SJCRH30 (cell line): Measurements from ENCODE around the gene PGAP6. TPM values are rescaled to one million over a fixed set of nuclear protein-coding genes. Genes with fewer than 3 reads are reported as not detected.

Source experiments
- DNase-seq, 2 experiments: peaks; one replicate each; pipeline ENCODE4 v3.0.0-alpha.2; 2015 to 2020
- H3K27ac ChIP-seq: fragments of 250-450 bp; sonication (Bioruptor Pico); 2 replicates; pipeline ENCODE4 v1.5.1; 2020; ENCODE audit warnings: mild to moderate bottlenecking, moderate library complexity
- H3K27me3 ChIP-seq: fragments of 250-450 bp; sonication (Bioruptor Pico); 2 replicates; pipeline ENCODE4 v1.5.1; 2020; ENCODE audit warnings: mild to moderate bottlenecking, moderate library complexity
- H3K36me3 ChIP-seq: fragments of 250-450 bp; sonication (Bioruptor Pico); 2 replicates; pipeline ENCODE4 v1.5.1; 2020; ENCODE audit warnings: mild to moderate bottlenecking, moderate library complexity
- H3K4me1 ChIP-seq: fragments of 250-450 bp; sonication (Bioruptor Pico); 2 replicates; pipeline ENCODE4 v1.5.1; 2020; ENCODE audit warnings: mild to moderate bottlenecking, moderate library complexity
- H3K4me3 ChIP-seq: fragments of 250-450 bp; sonication (Bioruptor Pico); 2 replicates; pipeline ENCODE4 v1.5.1; 2020; ENCODE audit warnings: mild to moderate bottlenecking, moderate library complexity
- H3K9me3 ChIP-seq: fragments of 250-450 bp; sonication (Bioruptor Pico); replicated peaks from 2 replicates; pipeline ENCODE4 v1.5.1; 2020; ENCODE audit warnings: mild to moderate bottlenecking, moderate library complexity
- total RNA-seq: library from RNA; depleted of rRNA; stranded (reverse); fragments of >200 nt; shearing (Covaris generic); gene quantifications from 2 replicates; pipeline ENCODE4 v1.2.3, GENCODE V29; 2014

PGAP6 gene
- total RNA-seq, 1 experiment from 2014 or later, result 27.5 TPM

DNA sequence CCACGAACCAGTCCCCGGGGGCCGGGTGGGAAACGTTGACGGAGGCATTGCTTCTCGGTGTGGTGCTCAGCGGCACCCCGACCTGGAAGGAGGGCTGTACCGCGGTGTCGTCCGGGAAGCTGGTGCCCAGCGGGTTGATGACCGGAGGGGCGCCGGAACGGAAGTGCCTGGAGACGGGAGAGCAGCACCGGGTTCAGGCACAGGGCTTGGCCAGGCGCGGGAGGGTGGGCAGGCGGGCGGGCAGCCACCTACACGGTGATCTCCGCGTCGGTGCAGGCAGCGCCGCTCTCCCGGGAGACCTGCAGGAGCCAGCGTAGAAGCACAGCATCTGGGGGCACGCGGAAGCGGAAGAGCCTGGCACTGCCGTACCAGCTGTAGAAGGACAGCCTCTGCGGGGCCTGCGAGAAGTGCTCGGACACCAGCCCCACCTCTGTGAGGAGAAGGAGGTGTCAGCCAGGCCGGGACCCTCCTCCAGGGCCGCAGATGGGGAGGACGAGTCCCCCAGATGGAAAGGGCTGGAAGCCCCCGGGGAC lies 4.3 kb downstream of the PGAP6 start:
- Histone ChIP-seq H3K36me3 (peaks cover 5% of the 10 kb centered on the region; the same call in 1 of the 2 replicates), H3K4me3 (no peak overlapping the region), H3K27ac (no peak overlapping the region), H3K9me3 (no peaks in the 10 kb centered on the region), H3K4me1 (no peaks in the 10 kb centered on the region), H3K27me3 (no peaks in the 10 kb centered on the region)
- DNase-seq, result no peak

DNA sequence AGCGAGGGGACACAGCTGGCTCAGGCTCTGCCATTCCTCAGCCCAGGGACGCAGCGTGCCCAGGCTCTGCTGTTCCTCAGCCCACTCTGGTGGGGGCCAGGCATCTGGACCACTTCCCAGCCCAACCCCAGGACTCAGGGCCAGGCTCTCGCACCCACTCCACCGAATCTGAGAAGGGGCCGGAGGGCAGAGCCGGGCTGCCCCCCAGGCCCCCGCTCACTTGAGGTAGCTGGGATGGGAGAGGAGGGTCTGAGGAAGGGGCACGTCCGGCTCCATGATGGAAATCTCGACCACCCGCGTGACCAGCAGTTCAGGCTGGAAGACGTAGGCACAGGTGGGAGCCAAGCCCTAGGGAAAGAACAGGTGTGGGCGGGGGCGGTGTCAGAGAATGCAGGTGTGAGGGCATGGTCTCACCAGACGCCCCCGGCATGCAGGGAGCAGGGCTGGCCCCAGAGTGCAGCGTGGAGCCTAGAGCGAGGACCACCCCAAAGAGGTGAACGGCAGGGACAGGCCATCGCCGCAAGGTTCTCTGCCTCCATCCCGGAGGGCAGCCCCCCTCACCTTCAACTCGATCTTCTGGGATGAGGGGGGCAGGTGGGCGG lies 4.9 kb downstream of the PGAP6 start:
- Histone ChIP-seq H3K4me1 (no peaks in the 10 kb centered on the region; the same call in 1 of the 2 replicates), H3K4me3 (no peak overlapping the region), H3K9me3 (no peaks in the 10 kb centered on the region), H3K36me3 (peaks cover 5% of the 10 kb centered on the region; the same call in 1 of the 2 replicates), H3K27ac (no peak overlapping the region), H3K27me3 (no peaks in the 10 kb centered on the region)
- no peak for DNase-seq

DNA sequence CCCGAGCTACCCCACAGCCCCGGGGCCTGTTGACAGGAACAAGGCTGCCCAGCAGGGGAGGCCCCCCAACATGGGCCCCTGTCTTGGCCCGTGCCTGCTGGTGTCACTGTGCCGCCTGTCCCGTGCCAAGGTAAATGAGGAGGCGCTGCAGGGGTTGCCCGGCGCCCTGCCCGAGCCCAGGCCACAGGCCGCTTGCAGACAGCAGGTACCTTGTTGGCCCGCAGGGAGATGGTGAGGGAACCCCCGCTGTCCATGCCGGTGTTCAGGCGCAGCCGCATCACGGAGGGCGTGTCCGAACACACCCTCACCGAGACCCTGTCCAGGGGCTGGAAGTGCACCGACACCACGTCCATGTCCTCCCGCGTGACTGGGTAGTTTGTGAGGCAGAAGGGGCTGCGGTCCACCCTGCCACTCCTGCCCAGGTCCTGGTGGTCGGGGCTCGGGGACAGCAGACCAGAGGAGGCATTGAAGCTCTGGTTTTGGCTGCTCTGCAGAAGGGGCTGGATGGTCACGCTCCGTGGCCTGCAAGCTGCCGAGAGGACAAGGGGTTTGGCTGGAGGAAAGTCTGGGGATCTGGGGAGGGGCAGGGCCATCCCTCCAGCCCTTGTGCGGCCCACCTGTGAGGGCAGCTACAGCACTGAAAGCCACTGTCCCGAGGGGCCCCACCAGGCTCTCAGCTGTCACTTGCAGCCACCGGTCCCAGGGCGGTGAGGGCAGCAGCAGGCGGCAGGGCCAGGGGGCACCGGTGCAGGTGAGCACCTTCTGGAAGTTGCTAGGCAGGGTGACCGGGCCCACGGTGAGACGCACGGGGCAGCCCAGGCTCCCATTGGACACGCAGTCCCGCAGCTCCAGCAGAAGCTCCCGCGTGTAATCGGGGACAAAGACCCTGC lies 5.6 kb downstream of the PGAP6 start:
- Histone ChIP-seq H3K36me3 (peaks cover 5% of the 10 kb centered on the region; the same call in 1 of the 2 replicates), H3K27ac (no peak overlapping the region), H3K27me3 (no peaks in the 10 kb centered on the region), H3K9me3 (no peaks in the 10 kb centered on the region), H3K4me1 (peaks cover 4% of the 10 kb centered on the region), H3K4me3 (no peak overlapping the region)
- DNase-seq, result no peak

DNA sequence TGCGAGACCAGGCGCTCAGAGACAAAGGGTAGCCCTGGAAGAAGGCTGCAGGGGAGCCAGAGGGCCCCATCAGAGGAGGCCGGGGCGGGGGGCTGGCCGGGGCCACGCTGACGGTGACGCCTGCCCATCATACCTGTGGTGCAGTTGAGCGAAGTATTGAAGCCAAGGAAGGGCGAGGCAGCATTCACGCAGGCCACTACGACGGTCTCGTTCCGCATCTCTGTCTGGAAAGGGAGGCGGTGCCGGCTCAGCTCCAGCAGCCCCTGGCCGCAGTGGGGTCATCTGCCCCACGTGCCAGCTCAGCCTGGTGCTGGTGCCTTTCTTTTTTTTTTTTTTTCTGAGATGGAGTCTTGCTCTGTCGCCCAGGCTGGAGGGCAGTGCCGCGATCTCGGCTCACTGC lies 6.6 kb downstream of the PGAP6 start:
- DNase-seq, result no peak
- no peak overlapping the region for H3K27ac ChIP-seq
- H3K4me3 ChIP-seq, result no peak overlapping the region
- H3K4me1 ChIP-seq, result peaks cover 10% of the 10 kb centered on the region
- peaks cover 5% of the 10 kb centered on the region; the same call in 1 of the 2 replicates for H3K36me3 ChIP-seq
- no peaks in the 10 kb centered on the region for H3K27me3 ChIP-seq
- no peaks in the 10 kb centered on the region for H3K9me3 ChIP-seq

DNA sequence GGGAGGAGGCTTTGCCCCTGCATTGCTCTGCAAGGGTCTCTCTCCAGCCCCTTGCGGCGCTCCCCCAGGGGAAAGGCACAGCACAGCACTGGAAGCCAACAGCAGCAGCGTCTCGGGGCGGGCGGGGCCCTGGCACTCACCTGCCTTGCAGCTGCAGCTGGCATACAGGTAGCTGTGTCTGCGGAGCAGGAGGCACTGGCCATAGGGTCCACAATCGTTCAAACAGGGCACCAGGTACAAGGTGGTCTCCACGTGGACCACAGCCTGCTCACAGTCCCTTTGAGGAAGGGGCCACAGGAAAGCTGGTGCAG lies 7.2 kb downstream of the PGAP6 start:
- Histone ChIP-seq H3K27me3 (no peaks in the 10 kb centered on the region), H3K4me3 (no peak overlapping the region), H3K27ac (no peak overlapping the region), H3K36me3 (peaks cover 5% of the 10 kb centered on the region; the same call in 1 of the 2 replicates), H3K4me1 (peaks cover 10% of the 10 kb centered on the region), H3K9me3 (no peaks in the 10 kb centered on the region)
- no peak for DNase-seq

- no peak overlapping the region for H3K27ac ChIP-seq
- no peaks in the 10 kb centered on the region for H3K27me3 ChIP-seq
- no peaks in the 10 kb centered on the region for H3K9me3 ChIP-seq
- no peak for DNase-seq
- H3K36me3 ChIP-seq, result peaks cover 5% of the 10 kb centered on the region; the same call in 1 of the 2 replicates
- peaks cover 10% of the 10 kb centered on the region for H3K4me1 ChIP-seq
- no peak overlapping the region for H3K4me3 ChIP-seq
These were observed 7.7 kb downstream of the PGAP6 start for GRCh38 chr16:373848-374615.

DNA sequence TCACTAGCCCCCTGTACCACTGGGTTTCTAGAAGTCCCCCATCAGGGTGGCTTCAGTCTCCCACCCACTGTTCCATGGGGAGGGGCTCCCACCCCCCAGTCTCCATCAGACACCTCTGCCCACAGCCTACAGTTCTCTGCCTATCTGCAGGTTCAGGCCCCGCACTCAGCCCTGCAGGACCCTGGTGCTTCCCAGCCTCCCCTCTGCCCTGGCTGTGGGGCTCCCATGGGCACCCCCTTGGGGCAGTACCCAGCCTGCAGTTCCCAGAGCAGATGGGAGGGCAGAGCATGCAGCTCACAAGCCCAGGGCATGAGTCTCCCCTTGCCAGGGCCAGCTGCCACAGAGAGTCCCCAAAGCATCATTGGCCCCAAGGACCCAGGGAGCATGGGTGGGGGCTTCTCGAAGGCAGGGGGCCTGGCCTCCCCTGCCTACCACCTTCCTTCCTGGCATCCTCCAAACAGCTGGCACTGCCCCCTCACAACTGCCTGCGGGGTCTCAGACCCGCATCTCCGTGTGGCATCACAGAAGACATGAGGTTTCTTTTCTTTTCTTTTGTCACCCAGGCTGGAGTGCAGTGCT lies 8.7 kb downstream of the PGAP6 start:
- no peaks in the 10 kb centered on the region for H3K27me3 ChIP-seq
- DNase-seq, result no peak
- peaks cover 10% of the 10 kb centered on the region for H3K4me1 ChIP-seq
- H3K27ac ChIP-seq, result no peak overlapping the region
- H3K9me3 ChIP-seq, result no peaks in the 10 kb centered on the region
- H3K4me3 ChIP-seq, result no peak overlapping the region
- peaks cover 5% of the 10 kb centered on the region; the same call in 1 of the 2 replicates for H3K36me3 ChIP-seq

- Histone ChIP-seq H3K27ac (no peak overlapping the region), H3K4me3 (no peak overlapping the region)
These were observed 9.3 kb downstream of the PGAP6 start for GRCh38 chr16:372302-372983.

DNA sequence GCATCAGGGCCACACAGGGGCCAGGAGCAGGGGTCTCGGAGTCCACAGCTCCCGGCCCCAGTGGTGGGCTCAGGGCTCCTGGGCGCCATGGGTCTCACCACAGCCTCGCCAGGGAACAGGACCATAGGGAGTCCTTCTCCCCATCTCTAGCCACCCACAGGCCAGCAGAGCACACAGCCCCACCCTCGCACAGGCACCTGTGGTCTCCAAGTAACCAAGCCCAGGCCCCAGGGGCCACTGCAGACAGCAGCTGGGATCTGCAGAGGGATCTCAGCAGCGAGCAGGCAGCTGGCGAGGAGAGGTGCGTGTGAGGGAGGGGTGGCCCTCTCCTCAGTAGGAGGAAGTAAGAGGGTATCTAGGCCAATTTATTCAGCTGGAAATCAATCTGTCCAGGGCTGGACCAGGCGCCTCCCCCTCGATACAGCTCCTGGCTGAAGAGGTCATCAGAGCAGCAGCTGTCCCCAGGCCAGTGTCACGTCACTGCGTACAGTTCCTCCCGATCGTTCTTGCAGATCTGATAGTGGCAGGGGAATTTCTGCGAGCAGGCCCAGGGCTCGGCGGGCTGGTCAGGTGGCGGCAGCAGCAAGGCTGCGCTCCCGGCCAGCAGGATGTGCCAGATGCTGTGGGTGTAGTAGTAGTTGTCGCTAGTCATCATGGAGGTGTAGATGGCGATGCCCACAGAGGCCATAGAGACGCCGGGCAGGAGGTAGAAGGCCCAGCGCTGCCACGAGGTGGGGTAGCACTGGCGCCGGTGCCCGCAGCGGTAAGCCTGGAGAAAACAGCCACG lies 10.1 kb downstream of the PGAP6 start:
- no peak overlapping the region for H3K4me3 ChIP-seq
- no peaks in the 10 kb centered on the region for H3K27me3 ChIP-seq
- no peak overlapping the region for H3K27ac ChIP-seq
- DNase-seq, result peak; percentile 57 to 58
- peaks cover 10% of the 10 kb centered on the region; the same call in 1 of the 2 replicates for H3K36me3 ChIP-seq
- H3K4me1 ChIP-seq, result peaks cover 10% of the 10 kb centered on the region
- H3K9me3 ChIP-seq, result no peaks in the 10 kb centered on the region

More at GRCh38 chr16:372302-372983, 9.3 kb downstream of the PGAP6 start:
- no peak for DNase-seq
- H3K36me3 ChIP-seq, result peaks cover 9% of the 10 kb centered on the region; the same call in 1 of the 2 replicates
- no peaks in the 10 kb centered on the region for H3K9me3 ChIP-seq
- H3K4me1 ChIP-seq, result peaks cover 10% of the 10 kb centered on the region
- no peaks in the 10 kb centered on the region for H3K27me3 ChIP-seq

GRCh38 chr16:370979-371514 lies 10.7 kb downstream of the PGAP6 start:
- Histone ChIP-seq H3K36me3 (peaks cover 7% of the 10 kb centered on the region; the same call in 1 of the 2 replicates), H3K4me3 (peak overlapping the region; percentile 52), H3K4me1 (peaks cover 10% of the 10 kb centered on the region), H3K9me3 (no peaks in the 10 kb centered on the region), H3K27ac (peak overlapping the region; percentile 35; the same call in 1 of the 2 replicates), H3K27me3 (no peaks in the 10 kb centered on the region)
- DNase-seq, result no peak

DNA sequence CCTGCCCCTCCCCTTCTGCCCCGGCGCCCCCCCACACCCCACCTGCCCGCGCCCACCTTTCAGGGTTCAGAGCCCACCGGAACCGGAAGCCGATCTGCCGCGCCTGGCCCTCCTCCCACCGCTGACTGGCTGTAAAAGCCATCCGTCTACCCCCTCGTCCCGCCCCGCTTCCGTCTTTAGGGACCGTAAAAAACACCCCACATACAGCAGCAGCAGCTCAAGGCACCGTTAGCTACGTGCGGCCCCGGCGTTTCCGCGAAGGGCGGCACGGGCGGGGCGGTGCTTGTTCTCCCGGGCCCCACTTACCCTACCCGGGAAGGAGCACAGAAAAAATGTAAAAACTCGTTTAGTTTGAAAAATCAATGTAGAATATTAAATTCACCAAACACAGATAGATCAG lies 11.3 kb downstream of the PGAP6 start, which contains the start of gene MRPL28:
MRPL28 (minus strand) TSS at position 96 of the 400 bp plus-strand sequence. CDS start 320 bp downstream, outside the sequence.
- Histone ChIP-seq H3K9me3 (no peaks in the 10 kb centered on the region), H3K36me3 (peaks cover 7% of the 10 kb centered on the region; the same call in 1 of the 2 replicates), H3K27ac (peak within 1 kb of the TSS; percentile 35; the same call in 1 of the 2 replicates), H3K4me1 (peaks cover 10% of the 10 kb centered on the region), H3K27me3 (no peaks in the 10 kb centered on the region), H3K4me3 (peak within 1 kb of the TSS; percentile 52)
- DNase-seq, result peak; percentile 93 to 96

- H3K27ac ChIP-seq, result no peak overlapping the region
- peaks cover 5% of the 10 kb centered on the region; the same call in 1 of the 2 replicates for H3K36me3 ChIP-seq
- peaks cover 10% of the 10 kb centered on the region for H3K4me1 ChIP-seq
- H3K9me3 ChIP-seq, result no peaks in the 10 kb centered on the region
- no peak overlapping the region for H3K4me3 ChIP-seq
- DNase-seq, result no peak
- no peaks in the 10 kb centered on the region for H3K27me3 ChIP-seq
These were observed 11.8 kb downstream of the PGAP6 start for GRCh38 chr16:369866-370436.
